ENCODE measurements around the gene METTL15. TPM values are rescaled to one million over a fixed set of nuclear protein-coding genes. Genes with fewer than 3 reads are reported as not detected.

Gene METTL15, protein sequence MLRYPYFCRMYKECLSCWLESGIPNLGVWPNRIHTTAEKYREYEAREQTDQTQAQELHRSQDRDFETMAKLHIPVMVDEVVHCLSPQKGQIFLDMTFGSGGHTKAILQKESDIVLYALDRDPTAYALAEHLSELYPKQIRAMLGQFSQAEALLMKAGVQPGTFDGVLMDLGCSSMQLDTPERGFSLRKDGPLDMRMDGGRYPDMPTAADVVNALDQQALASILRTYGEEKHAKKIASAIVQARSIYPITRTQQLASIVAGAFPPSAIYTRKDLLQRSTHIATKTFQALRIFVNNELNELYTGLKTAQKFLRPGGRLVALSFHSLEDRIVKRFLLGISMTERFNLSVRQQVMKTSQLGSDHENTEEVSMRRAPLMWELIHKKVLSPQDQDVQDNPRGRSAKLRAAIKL
- total RNA-seq = 10 to 100 TPM; 14.8 to 25.7 TPM
- 8.2 TPM for polyA plus RNA-seq (ENCODE audit: insufficient read depth, low read depth, low replicate concordance)
- long read RNA-seq, donor 1, partial matches to known transcripts = 0 of 1 reads
- long read RNA-seq, donor 1, other reads (novel, unspliced or antisense) = 0 of 1 reads
- long read RNA-seq, donor 2 = 0 reads

DNA sequence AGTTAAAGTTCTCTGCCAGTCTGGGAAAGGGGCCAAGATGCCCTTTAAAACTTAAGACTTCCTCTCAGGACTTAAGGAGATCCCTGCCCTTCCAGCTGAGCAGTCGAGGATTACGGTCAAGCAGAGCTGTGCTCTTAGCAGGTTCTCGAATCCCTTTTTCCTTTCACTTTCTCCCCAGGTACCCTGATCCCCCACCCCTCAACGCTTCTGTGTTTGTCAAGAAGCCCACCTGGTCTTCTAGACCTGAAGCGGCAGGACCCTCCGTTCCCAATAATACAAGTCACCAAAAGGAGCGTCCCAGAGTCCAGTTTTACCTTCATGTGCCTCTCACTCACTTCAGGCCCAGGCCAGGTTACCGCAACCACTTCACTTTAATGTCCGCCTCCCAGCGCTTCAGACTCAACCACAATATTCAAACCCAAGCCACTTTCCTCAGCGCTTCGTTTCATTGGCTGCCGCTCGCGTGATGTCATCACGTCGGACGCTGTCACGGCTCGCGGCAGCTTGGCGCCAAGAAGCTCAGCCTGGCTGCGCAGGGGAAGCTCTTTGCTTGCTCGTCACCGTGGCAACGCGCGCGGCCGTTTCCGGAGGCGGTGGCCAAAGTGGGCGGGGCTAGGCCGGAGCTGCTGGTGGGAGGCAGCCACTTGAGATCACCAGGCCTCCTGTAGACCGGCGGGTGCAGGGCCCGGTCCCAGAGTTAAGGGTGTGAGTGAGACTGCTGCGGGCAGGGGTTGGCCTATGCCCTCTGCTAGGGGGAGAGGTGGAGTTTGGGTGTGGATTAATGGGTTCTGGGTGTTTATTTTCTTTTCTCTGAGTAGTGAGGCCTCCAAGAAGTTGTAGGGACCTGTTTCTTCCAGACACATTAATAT lies at the start of gene METTL15, which contains the start of gene KIF18A:
Gene METTL15, plus strand, starts transcription at position 639 of the 869 bp plus-strand sequence. CDS start 4,947 bp downstream, outside the sequence.
Gene KIF18A, minus strand, starts transcription at position 407 of the 869 bp plus-strand sequence. CDS start 10,209 bp downstream, outside the sequence.
- Histone ChIP-seq H3K9me3 (no peaks in the 10 kb centered on the region), H3K4me1 (peaks cover 22% of the 10 kb centered on the region), H3K4me3 (peak within 1 kb of the TSS; percentile 56 to 74), H3K36me3 (ENCODE audit: low read depth, missing control alignments) (no peaks in the 10 kb centered on the region), H3K27me3 (no peaks in the 10 kb centered on the region), H3K27ac (peak within 1 kb of the TSS; percentile 66 to 73)
- WGBS, 2 donors = 0% methylated on average over 25 to 38 of the region's 38 CpGs
- intact Hi-C loops (cut with DNase I; ENCODE audit: low total_unique reads) = no loop called here
- DNase-seq = peak; percentile 100
- TF ChIP-seq, protein P1, sequence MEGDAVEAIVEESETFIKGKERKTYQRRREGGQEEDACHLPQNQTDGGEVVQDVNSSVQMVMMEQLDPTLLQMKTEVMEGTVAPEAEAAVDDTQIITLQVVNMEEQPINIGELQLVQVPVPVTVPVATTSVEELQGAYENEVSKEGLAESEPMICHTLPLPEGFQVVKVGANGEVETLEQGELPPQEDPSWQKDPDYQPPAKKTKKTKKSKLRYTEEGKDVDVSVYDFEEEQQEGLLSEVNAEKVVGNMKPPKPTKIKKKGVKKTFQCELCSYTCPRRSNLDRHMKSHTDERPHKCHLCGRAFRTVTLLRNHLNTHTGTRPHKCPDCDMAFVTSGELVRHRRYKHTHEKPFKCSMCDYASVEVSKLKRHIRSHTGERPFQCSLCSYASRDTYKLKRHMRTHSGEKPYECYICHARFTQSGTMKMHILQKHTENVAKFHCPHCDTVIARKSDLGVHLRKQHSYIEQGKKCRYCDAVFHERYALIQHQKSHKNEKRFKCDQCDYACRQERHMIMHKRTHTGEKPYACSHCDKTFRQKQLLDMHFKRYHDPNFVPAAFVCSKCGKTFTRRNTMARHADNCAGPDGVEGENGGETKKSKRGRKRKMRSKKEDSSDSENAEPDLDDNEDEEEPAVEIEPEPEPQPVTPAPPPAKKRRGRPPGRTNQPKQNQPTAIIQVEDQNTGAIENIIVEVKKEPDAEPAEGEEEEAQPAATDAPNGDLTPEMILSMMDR (IDR thresholded peaks at IDR 0.05) = no peak
- peak; percentile 16 for TF ChIP-seq POLR2A (IDR thresholded peaks at IDR 0.05)

DNA sequence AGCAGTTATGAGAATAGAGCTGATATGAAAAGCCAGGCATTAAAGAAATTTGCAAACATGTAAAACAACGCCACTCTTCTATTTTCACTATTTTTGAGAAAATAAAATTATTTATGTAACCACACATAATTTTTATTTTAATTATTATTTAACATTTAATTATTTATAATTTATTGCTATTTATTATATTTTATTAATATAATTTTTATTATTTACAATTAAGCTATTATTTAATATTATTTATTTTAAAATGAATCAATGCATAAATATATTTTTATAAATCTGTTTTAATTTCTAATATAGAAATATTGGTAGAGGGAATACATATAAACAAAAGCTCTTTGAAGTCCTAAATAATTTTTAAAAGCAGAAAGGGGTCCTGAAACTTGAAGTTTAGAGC lies 36.9 kb upstream of the METTL15 start:
- no peak for DNase-seq
- Histone ChIP-seq H3K9me3 (no peaks in the 10 kb centered on the region), H3K36me3 (ENCODE audit: low read depth, missing control alignments) (no peaks in the 10 kb centered on the region), H3K27me3 (no peaks in the 10 kb centered on the region), H3K4me3 (no peak overlapping the region), H3K4me1 (no peaks in the 10 kb centered on the region), H3K27ac (no peak overlapping the region)
- intact Hi-C loops (cut with DNase I; ENCODE audit: low total_unique reads) = no loop called here
- WGBS, 2 donors = 91 to 94% methylated on average over 1 of the region's 1 CpG
- TF ChIP-seq, protein P1 (IDR thresholded peaks at IDR 0.05) = no peak
- TF ChIP-seq POLR2A (IDR thresholded peaks at IDR 0.05) = no peak

DNA sequence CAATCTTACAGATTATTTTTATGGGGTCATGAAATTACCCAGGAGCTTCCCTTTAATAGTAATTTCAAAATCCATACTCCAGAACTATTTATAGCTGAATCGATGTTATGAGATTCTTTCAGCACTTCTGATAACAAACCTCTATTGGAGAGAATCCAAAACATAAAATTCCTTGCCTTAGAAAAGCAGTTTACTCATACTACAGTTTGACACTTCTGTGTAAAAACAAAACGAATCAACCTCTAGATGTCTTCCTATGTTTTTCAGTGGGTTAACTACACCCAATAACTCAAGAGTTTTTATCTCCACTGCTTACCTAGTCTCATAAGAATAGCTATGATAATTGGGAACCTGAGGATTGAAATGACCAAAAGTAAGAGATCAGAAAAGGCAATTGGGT lies 35.9 kb upstream of the METTL15 start:
- no peak for DNase-seq
- H3K4me1 ChIP-seq = no peaks in the 10 kb centered on the region
- no peaks in the 10 kb centered on the region for H3K9me3 ChIP-seq
- 42 to 52% methylated on average over 2 of the region's 2 CpGs for WGBS, 2 donors
- no peak overlapping the region for H3K4me3 ChIP-seq
- no peaks in the 10 kb centered on the region for H3K36me3 ChIP-seq (ENCODE audit: low read depth, missing control alignments)
- intact Hi-C loops (cut with DNase I; ENCODE audit: low total_unique reads) = no loop called here
- no peak overlapping the region for H3K27ac ChIP-seq
- no peaks in the 10 kb centered on the region for H3K27me3 ChIP-seq
- TF ChIP-seq, protein P1 (IDR thresholded peaks at IDR 0.05) = no peak
- no peak for TF ChIP-seq POLR2A (IDR thresholded peaks at IDR 0.05)

DNA sequence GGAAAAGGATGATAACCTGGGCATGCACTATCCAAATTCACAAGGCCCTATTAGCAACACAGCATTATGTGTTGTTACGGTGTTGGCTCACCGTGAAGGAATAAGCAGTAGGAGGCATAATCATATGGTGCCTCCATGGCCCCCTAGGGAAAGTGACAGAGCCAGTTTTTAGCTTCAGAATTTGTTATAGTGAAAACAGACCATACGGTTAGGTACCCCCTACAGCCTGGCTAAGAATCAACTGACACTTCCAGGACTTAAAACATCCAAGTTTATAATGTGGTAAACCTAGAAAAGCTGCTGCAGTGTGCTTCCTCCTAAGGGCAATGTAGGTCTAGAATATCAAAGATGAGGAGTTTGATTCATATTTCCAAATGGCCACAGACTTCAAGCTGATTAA lies 30.7 kb upstream of the METTL15 start:
- no peaks in the 10 kb centered on the region for H3K4me1 ChIP-seq
- no peaks in the 10 kb centered on the region for H3K9me3 ChIP-seq
- no peaks in the 10 kb centered on the region for H3K27me3 ChIP-seq
- H3K27ac ChIP-seq = no peak overlapping the region
- TF ChIP-seq POLR2A (IDR thresholded peaks at IDR 0.05) = no peak
- TF ChIP-seq, protein P1 (IDR thresholded peaks at IDR 0.05) = no peak
- no peaks in the 10 kb centered on the region for H3K36me3 ChIP-seq (ENCODE audit: low read depth, missing control alignments)
- no peak for DNase-seq
- intact Hi-C loops (cut with DNase I; ENCODE audit: low total_unique reads) = no loop called here
- H3K4me3 ChIP-seq = no peak overlapping the region
- WGBS, 2 donors = 93% methylated on average over 3 of the region's 3 CpGs
